SK-N-SH treated with all-trans-retinoic acid at 6 μM for 48 hours (cell line): Measurements from ENCODE around the gene TBL1X.

Source experiments
- ATAC-seq: fragments of 200-7000 bp; cut with Tn5 transposase; 3 replicates; pipeline ENCODE4 v1.9.1; 2020; ENCODE audit warnings: mild to moderate bottlenecking, moderate library complexity
- ARNTL ChIP-seq: fragments of 450-650 bp; formaldehyde crosslinking; IDR thresholded peaks from 2 replicates; pipeline ENCODE4 v1.5.0; 2020; ENCODE audit warnings: low read depth, mild to moderate bottlenecking, moderate library complexity, borderline replicate concordance
- BACH2 ChIP-seq: fragments of 250-450 bp; sonication (Bioruptor Pico); IDR thresholded peaks from 2 replicates; pipeline ENCODE4 v1.9.0; 2021; ENCODE audit warnings: mild to moderate bottlenecking, borderline replicate concordance
- CREB5 ChIP-seq: fragments of 250-450 bp; sonication (Bioruptor Pico); IDR thresholded peaks from 2 replicates; pipeline ENCODE4 v1.5.1; 2020; ENCODE audit warnings: low read depth, mild to moderate bottlenecking, moderate library complexity
- CSDC2 ChIP-seq: fragments of 250-450 bp; sonication (Bioruptor Pico); IDR thresholded peaks from 2 replicates; pipeline ENCODE4 v1.5.0; 2020; ENCODE audit warnings: mild to moderate bottlenecking, moderate library complexity
- CSRNP3 ChIP-seq: fragments of 250-450 bp; sonication (Bioruptor Pico); IDR thresholded peaks from 2 replicates; pipeline ENCODE4 v1.5.1; 2021; ENCODE audit warnings: mild to moderate bottlenecking, moderate library complexity
- GLIS3 ChIP-seq: fragments of 250-450 bp; sonication (Bioruptor Pico); IDR thresholded peaks from 2 replicates; pipeline ENCODE4 v1.5.0; 2020; ENCODE audit warnings: mild to moderate bottlenecking, moderate library complexity
- ISL1 ChIP-seq: fragments of 250-450 bp; sonication (Bioruptor Pico); IDR thresholded peaks from 2 replicates; pipeline ENCODE4 v2.1.2; 2022; ENCODE audit warnings: mild to moderate bottlenecking, moderate library complexity
- OSR1 ChIP-seq: fragments of 250-450 bp; sonication (Bioruptor Pico); IDR thresholded peaks from 2 replicates; pipeline ENCODE4 v1.8.0; 2022; ENCODE audit warnings: moderate library complexity, mild to moderate bottlenecking, inconsistent platforms
- POU6F1 ChIP-seq: fragments of 250-450 bp; sonication (Bioruptor Pico); IDR thresholded peaks from 2 replicates; pipeline ENCODE4 v1.8.0; 2021; ENCODE audit warnings: low read depth, mild to moderate bottlenecking, moderate library complexity, borderline replicate concordance
- PPARA ChIP-seq: fragments of 250-450 bp; sonication (Bioruptor Pico); IDR thresholded peaks from 2 replicates; pipeline ENCODE4 v1.5.0; 2020; ENCODE audit warnings: mild to moderate bottlenecking, borderline replicate concordance
- RARB ChIP-seq: fragments of 250-450 bp; sonication (Bioruptor Pico); IDR thresholded peaks from 2 replicates; pipeline ENCODE4 v1.8.0; 2021; ENCODE audit warnings: mild to moderate bottlenecking, moderate library complexity
- SNAI2 ChIP-seq: fragments of 250-450 bp; sonication (Bioruptor Pico); IDR thresholded peaks from 2 replicates; pipeline ENCODE4 v1.5.0; 2020; ENCODE audit warnings: mild to moderate bottlenecking, moderate library complexity
- TCF4 ChIP-seq: fragments of 250-450 bp; sonication (Bioruptor Pico); IDR thresholded peaks from 2 replicates; pipeline ENCODE4 v1.8.0; 2021; ENCODE audit warnings: mild to moderate bottlenecking, moderate library complexity, borderline replicate concordance
- TOX ChIP-seq: fragments of 250-450 bp; sonication (Bioruptor Pico); IDR thresholded peaks from 2 replicates; pipeline ENCODE4 v1.8.0; 2021; ENCODE audit warnings: mild to moderate bottlenecking, moderate library complexity, borderline replicate concordance
- ZC3H10 ChIP-seq: fragments of 250-450 bp; sonication (Bioruptor Pico); IDR thresholded peaks from 2 replicates; pipeline ENCODE4 v1.5.1; 2021; ENCODE audit warnings: mild to moderate bottlenecking, moderate library complexity
- ZFP3 ChIP-seq: fragments of 250-450 bp; sonication (Bioruptor Pico); IDR thresholded peaks from 2 replicates; pipeline ENCODE4 v1.5.0; 2020; ENCODE audit warnings: mild to moderate bottlenecking, moderate library complexity
- ZFP30 ChIP-seq: fragments of 450-650 bp; formaldehyde crosslinking; IDR thresholded peaks from 2 replicates; pipeline ENCODE4 v1.5.0; 2022; ENCODE audit warnings: mild to moderate bottlenecking, moderate library complexity
- ZNF565 ChIP-seq: fragments of 450-650 bp; formaldehyde crosslinking; conservative IDR thresholded peaks from 2 replicates; pipeline ENCODE4 v1.5.0; 2020; ENCODE audit warnings: low read depth, mild to moderate bottlenecking, moderate library complexity
- ZNF70 ChIP-seq: fragments of 450-650 bp; formaldehyde crosslinking; IDR thresholded peaks from 2 replicates; pipeline ENCODE4 v1.5.0; 2020; ENCODE audit warnings: mild to moderate bottlenecking, moderate library complexity
- ZNF8 ChIP-seq: fragments of 450-650 bp; formaldehyde crosslinking; IDR thresholded peaks from 2 replicates; pipeline ENCODE4 v1.5.0; 2020; ENCODE audit warnings: mild to moderate bottlenecking, moderate library complexity
- TF ChIP-seq, protein P1 (sequence below): fragments of 250-450 bp; sonication (Bioruptor Pico); IDR thresholded peaks from 2 replicates; pipeline ENCODE4 v1.5.0; 2020; ENCODE audit warnings: mild to moderate bottlenecking, moderate library complexity
- TF ChIP-seq, protein P2 (sequence below): fragments of 250-450 bp; sonication (Bioruptor Pico); IDR thresholded peaks from 2 replicates; pipeline ENCODE4 v1.8.0; 2020; ENCODE audit warnings: mild to moderate bottlenecking, moderate library complexity, borderline replicate concordance

The TBL1X gene

DNA sequence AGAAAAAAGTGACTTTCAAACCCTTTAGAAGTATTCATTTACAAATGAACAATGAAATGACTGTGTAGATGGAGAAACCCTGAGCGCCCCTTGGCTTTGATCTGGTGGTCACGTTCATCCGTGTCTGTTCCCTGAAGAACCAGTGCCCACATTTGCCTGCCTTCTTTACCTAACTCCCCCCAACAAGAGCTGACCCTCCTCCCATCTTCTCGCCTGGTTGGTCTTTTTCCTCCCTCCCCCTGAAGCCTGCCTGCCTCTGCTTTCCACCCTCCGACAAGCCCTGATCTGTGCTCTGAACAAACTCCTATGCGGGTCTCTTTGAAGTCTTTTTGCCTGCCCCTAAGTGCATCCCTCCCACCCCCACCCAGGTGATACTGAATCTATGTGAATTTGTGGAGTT lies 18.5 kb downstream of the TBL1X start:
- no peak for ATAC-seq
- TF ChIP-seq BACH2 (no peak), OSR1 (CRISPR knock-in tag) (no peak), CREB5 (CRISPR knock-in tag) (no peak), GLIS3 (CRISPR knock-in tag) (no peak), ZFP3 (CRISPR knock-in tag) (no peak), SNAI2 (CRISPR knock-in tag) (no peak), POU6F1 (no peak), ISL1 (CRISPR knock-in tag) (no peak), ZNF8 (CRISPR knock-in tag) (no peak), CSDC2 (no peak), ZNF565 (no peak), PPARA (CRISPR knock-in tag) (no peak), CSRNP3 (no peak), ARNTL (CRISPR knock-in tag) (no peak), TCF4 (no peak), ZNF70 (CRISPR knock-in tag) (no peak), ZFP30 (CRISPR knock-in tag) (no peak)
- TF ChIP-seq, protein P1, sequence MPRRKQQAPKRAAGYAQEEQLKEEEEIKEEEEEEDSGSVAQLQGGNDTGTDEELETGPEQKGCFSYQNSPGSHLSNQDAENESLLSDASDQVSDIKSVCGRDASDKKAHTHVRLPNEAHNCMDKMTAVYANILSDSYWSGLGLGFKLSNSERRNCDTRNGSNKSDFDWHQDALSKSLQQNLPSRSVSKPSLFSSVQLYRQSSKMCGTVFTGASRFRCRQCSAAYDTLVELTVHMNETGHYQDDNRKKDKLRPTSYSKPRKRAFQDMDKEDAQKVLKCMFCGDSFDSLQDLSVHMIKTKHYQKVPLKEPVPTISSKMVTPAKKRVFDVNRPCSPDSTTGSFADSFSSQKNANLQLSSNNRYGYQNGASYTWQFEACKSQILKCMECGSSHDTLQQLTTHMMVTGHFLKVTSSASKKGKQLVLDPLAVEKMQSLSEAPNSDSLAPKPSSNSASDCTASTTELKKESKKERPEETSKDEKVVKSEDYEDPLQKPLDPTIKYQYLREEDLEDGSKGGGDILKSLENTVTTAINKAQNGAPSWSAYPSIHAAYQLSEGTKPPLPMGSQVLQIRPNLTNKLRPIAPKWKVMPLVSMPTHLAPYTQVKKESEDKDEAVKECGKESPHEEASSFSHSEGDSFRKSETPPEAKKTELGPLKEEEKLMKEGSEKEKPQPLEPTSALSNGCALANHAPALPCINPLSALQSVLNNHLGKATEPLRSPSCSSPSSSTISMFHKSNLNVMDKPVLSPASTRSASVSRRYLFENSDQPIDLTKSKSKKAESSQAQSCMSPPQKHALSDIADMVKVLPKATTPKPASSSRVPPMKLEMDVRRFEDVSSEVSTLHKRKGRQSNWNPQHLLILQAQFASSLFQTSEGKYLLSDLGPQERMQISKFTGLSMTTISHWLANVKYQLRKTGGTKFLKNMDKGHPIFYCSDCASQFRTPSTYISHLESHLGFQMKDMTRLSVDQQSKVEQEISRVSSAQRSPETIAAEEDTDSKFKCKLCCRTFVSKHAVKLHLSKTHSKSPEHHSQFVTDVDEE: no peak

- TF ChIP-seq POU6F1 (no peak), CREB5 (CRISPR knock-in tag) (no peak), TOX (CRISPR knock-in tag) (no peak), TCF4 (no peak), ZC3H10 (CRISPR knock-in tag) (no peak), CSDC2 (no peak), GLIS3 (CRISPR knock-in tag) (no peak), OSR1 (CRISPR knock-in tag) (no peak), RARB (CRISPR knock-in tag) (no peak), BACH2 (no peak), ZNF8 (CRISPR knock-in tag) (no peak)
- TF ChIP-seq, protein P1: no peak
- TF ChIP-seq, protein P2, sequence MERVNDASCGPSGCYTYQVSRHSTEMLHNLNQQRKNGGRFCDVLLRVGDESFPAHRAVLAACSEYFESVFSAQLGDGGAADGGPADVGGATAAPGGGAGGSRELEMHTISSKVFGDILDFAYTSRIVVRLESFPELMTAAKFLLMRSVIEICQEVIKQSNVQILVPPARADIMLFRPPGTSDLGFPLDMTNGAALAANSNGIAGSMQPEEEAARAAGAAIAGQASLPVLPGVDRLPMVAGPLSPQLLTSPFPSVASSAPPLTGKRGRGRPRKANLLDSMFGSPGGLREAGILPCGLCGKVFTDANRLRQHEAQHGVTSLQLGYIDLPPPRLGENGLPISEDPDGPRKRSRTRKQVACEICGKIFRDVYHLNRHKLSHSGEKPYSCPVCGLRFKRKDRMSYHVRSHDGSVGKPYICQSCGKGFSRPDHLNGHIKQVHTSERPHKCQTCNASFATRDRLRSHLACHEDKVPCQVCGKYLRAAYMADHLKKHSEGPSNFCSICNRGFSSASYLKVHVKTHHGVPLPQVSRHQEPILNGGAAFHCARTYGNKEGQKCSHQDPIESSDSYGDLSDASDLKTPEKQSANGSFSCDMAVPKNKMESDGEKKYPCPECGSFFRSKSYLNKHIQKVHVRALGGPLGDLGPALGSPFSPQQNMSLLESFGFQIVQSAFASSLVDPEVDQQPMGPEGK: no peak
- no peak for ATAC-seq
Observed at GRCh38 chrX:9486786-9487387, 22.0 kb downstream of the TBL1X start.
